PC-9 (cell line): Measurements from ENCODE around the gene CCNC. TPM values are rescaled to one million over a fixed set of nuclear protein-coding genes. Genes with fewer than 3 reads are reported as not detected.

Experiments used
- BruUV-seq: library from RNA; stranded (reverse); fragments of 400-500 nt; replicated peaks from 2 replicates; lab custom pipeline; 2021; lab: Mats Ljungman, UMichigan
- CTCF ChIA-PET: fragments of 300-600 bp; sonication (Branson Sonifier 250); formaldehyde crosslinking; loops from one replicate; lab custom pipeline; 2022; ENCODE audit warnings: antibody characterized with exemption; lab: Charles Lee
- POLR2A ChIA-PET: fragments of 300-600 bp; sonication (Branson Sonifier 250); formaldehyde crosslinking; loops from one replicate; lab custom pipeline; 2022; ENCODE audit warnings: antibody characterized with exemption; ENCODE audit not compliant: unreplicated experiment; lab: Charles Lee
- DNase-seq, 2 experiments: peaks; one replicate each; pipeline versions ENCODE4 v3.0.0 to v3.0.0-alpha.2; 2015 to 2022; ENCODE audit warnings: mixed read lengths in 1 of 2
- H2AFZ ChIP-seq: fragments of 200-600 bp; sonication (generic); 2 replicates; pipeline ENCODE4 v1.8.1; 2017; ENCODE audit warnings: antibody characterized with exemption
- H3F3A ChIP-seq: fragments of 200-600 bp; sonication (generic); 2 replicates; pipeline ENCODE4 v1.8.1; 2017; ENCODE audit warnings: antibody characterized with exemption, mild to moderate bottlenecking, low read depth; ENCODE audit not compliant: insufficient read depth
- H3K27ac ChIP-seq: fragments of 200-600 bp; sonication (generic); 2 replicates; pipeline ENCODE4 v1.6.1; 2016; ENCODE audit warnings: mixed run types
- H3K27me3 ChIP-seq: fragments of 200-600 bp; sonication (generic); 2 replicates; pipeline ENCODE4 v1.6.1; 2016; ENCODE audit warnings: low read depth, mixed run types; ENCODE audit not compliant: insufficient read depth
- H3K36me3 ChIP-seq: fragments of 200-600 bp; sonication (generic); 2 replicates; pipeline ENCODE4 v1.6.1; 2016; ENCODE audit warnings: low read depth, mixed run types
- H3K4me1 ChIP-seq: fragments of 200-600 bp; sonication (generic); replicated peaks from 2 replicates; pipeline ENCODE4 v1.6.1; 2016; ENCODE audit warnings: mixed run types; ENCODE audit not compliant: insufficient read depth
- H3K4me2 ChIP-seq: fragments of 200-600 bp; sonication (generic); 2 replicates; pipeline ENCODE4 v1.6.1; 2017; ENCODE audit warnings: mixed run types
- H3K4me3 ChIP-seq: fragments of 200-600 bp; sonication (generic); 2 replicates; pipeline ENCODE4 v1.6.1; 2016; ENCODE audit warnings: mixed run types
- H3K79me2 ChIP-seq: fragments of 200-600 bp; sonication (generic); 2 replicates; pipeline ENCODE4 v1.6.1; 2017; ENCODE audit warnings: low read depth, mixed run types
- H3K9me2 ChIP-seq: fragments of 200-600 bp; sonication (generic); 2 replicates; pipeline ENCODE4 v1.8.1; 2017; ENCODE audit warnings: mild to moderate bottlenecking; ENCODE audit not compliant: insufficient read depth
- H3K9me3 ChIP-seq: fragments of 200-600 bp; sonication (generic); 2 replicates; pipeline ENCODE4 v1.8.1; 2016; ENCODE audit warnings: low read depth; ENCODE audit not compliant: insufficient read depth
- H4K20me1 ChIP-seq: fragments of 200-600 bp; sonication (generic); 2 replicates; pipeline ENCODE4 v1.8.1; 2017; ENCODE audit not compliant: insufficient read depth
- EZH2 ChIP-seq: fragments of 200-600 bp; sonication (generic); IDR thresholded peaks from 2 replicates; pipeline ENCODE4 v1.8.0; 2017; ENCODE audit warnings: antibody characterized with exemption, low read depth
- intact Hi-C: fragments of 100-400 bp; cut with micrococcal nuclease; formaldehyde crosslinking; loops from one replicate; pipeline ENCODE4 v1.10.0; 2022; ENCODE audit not compliant: unreplicated experiment
- total RNA-seq: library from RNA; stranded (reverse); gene quantifications from 2 replicates; pipeline ENCODE4 v1.2.3, GENCODE V29; 2021
- TF ChIP-seq, protein P1 (sequence below): fragments of 200-600 bp; sonication (generic); conservative IDR thresholded peaks from 2 replicates; pipeline ENCODE4 v1.6.1; 2017; ENCODE audit warnings: mixed run types, antibody characterized with exemption, mild to moderate bottlenecking, moderate library complexity

The CCNC gene
- total RNA-seq, 1 experiment from 2014 or later, result 83.7 TPM

DNA sequence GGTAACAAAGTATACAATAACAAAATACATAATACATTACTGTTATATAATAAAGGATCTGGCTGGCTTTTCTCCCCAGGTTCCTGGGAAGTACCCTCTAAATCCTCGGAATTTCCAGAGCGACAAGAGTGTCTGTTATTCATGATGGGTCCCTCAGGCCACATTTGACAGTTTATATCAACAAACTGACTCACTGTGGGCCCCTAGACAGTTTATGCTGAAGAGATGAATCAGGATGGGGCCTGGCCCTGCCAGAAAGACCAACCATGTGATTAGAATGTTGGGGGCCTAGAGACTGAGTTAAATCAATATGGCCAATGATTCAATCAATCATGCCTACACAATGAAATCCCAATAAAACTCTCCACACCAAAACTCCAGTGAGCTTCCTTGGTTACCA lies 66.7 kb downstream of the CCNC start:
- no peak for DNase-seq
- no peaks in the 10 kb centered on the region; the same call in 1 of the 2 replicates for H4K20me1 ChIP-seq
- no TSS peak for BruUV-seq
- no peak overlapping the region for H3K4me2 ChIP-seq
- ChIA-PET CTCF (no interaction called here), POLR2A (no interaction called here)
- no peaks in the 10 kb centered on the region for H3K4me1 ChIP-seq
- peaks cover 14% of the 10 kb centered on the region; the same call in 1 of the 2 replicates for H3K36me3 ChIP-seq
- no peak overlapping the region for H2AFZ ChIP-seq
- no peak overlapping the region for H3K27ac ChIP-seq
- no peaks in the 10 kb centered on the region for H3K9me3 ChIP-seq
- H3K27me3 ChIP-seq, result no peaks in the 10 kb centered on the region
- H3F3A ChIP-seq, result no peaks in the 10 kb centered on the region
- H3K79me2 ChIP-seq, result no peaks in the 10 kb centered on the region
- H3K9me2 ChIP-seq, result no peaks in the 10 kb centered on the region
- H3K4me3 ChIP-seq, result no peak overlapping the region
- intact Hi-C loops, result no loop called here
- TF ChIP-seq EZH2, result no peak
- TF ChIP-seq, protein P1, sequence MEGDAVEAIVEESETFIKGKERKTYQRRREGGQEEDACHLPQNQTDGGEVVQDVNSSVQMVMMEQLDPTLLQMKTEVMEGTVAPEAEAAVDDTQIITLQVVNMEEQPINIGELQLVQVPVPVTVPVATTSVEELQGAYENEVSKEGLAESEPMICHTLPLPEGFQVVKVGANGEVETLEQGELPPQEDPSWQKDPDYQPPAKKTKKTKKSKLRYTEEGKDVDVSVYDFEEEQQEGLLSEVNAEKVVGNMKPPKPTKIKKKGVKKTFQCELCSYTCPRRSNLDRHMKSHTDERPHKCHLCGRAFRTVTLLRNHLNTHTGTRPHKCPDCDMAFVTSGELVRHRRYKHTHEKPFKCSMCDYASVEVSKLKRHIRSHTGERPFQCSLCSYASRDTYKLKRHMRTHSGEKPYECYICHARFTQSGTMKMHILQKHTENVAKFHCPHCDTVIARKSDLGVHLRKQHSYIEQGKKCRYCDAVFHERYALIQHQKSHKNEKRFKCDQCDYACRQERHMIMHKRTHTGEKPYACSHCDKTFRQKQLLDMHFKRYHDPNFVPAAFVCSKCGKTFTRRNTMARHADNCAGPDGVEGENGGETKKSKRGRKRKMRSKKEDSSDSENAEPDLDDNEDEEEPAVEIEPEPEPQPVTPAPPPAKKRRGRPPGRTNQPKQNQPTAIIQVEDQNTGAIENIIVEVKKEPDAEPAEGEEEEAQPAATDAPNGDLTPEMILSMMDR, result no peak

GRCh38 chr6:99498421-99498820 lies 70.0 kb downstream of the CCNC start:
- intact Hi-C loops, result no loop called here
- Histone ChIP-seq H3K4me1 (no peaks in the 10 kb centered on the region), H3K36me3 (peaks cover 17% of the 10 kb centered on the region; the same call in 1 of the 2 replicates), H3K27ac (no peak overlapping the region), H3K27me3 (no peaks in the 10 kb centered on the region), H3K4me3 (no peak overlapping the region), H3F3A (no peaks in the 10 kb centered on the region), H3K9me2 (no peaks in the 10 kb centered on the region), H4K20me1 (no peaks in the 10 kb centered on the region; the same call in 1 of the 2 replicates), H3K4me2 (no peak overlapping the region), H3K79me2 (no peaks in the 10 kb centered on the region), H2AFZ (no peak overlapping the region), H3K9me3 (no peaks in the 10 kb centered on the region)
- DNase-seq, result no peak
- no TSS peak for BruUV-seq
- CTCF ChIA-PET, result no interaction called here
- TF ChIP-seq EZH2, result no peak
- TF ChIP-seq, protein P1, result no peak
- POLR2A ChIA-PET, result no interaction called here

- H3K36me3 ChIP-seq, result 0 out of 2 replicates have a peak, but pooled peaks cover 4% of the 10 kb centered on the region
- CTCF ChIA-PET, result no interaction called here
- H3K4me1 ChIP-seq, result no peaks in the 10 kb centered on the region
- DNase-seq, result no peak
- no peaks in the 10 kb centered on the region for H3F3A ChIP-seq
- H3K79me2 ChIP-seq, result no peaks in the 10 kb centered on the region
- H2AFZ ChIP-seq, result no peak overlapping the region
- peaks cover 4% of the 10 kb centered on the region; the same call in 1 of the 2 replicates for H4K20me1 ChIP-seq
- no TSS peak for BruUV-seq
- no peaks in the 10 kb centered on the region for H3K27me3 ChIP-seq
- H3K9me2 ChIP-seq, result no peaks in the 10 kb centered on the region
- H3K4me2 ChIP-seq, result no peak overlapping the region
- no peak for TF ChIP-seq EZH2
- TF ChIP-seq, protein P1, result no peak
- no peak overlapping the region for H3K4me3 ChIP-seq
- POLR2A ChIA-PET, result interaction anchor here (0.6 kb wide), 1 partner anchor 118 kb away, joined by 5 read pairs; no protein-coding TSS in a partner anchor
- no peak overlapping the region for H3K27ac ChIP-seq
- intact Hi-C loops, result no loop called here
- no peaks in the 10 kb centered on the region for H3K9me3 ChIP-seq
Observed at GRCh38 chr6:99495466-99495865, 73.0 kb downstream of the CCNC start.

Other genes with a start within 250 kb of the CCNC start
- 3.3 and 4.2 TPM in 2 replicates for gene FAXC, start 219.0 kb downstream of the CCNC start, total RNA-seq
- 10.9 and 14.4 TPM in 2 replicates for gene COQ3, start 174.5 kb downstream of the CCNC start, total RNA-seq
- gene PNISR, start 143.4 kb downstream of the CCNC start, total RNA-seq, result 104 and 110 TPM in 2 replicates
- gene USP45, start 53.2 kb downstream of the CCNC start, total RNA-seq, result 9.7 and 9.9 TPM in 2 replicates
- not detected in 2 replicates for gene PRDM13, start 38.2 kb upstream of the CCNC start, total RNA-seq